ENCODE measurements around the gene LRRTM4. TPM values are rescaled to one million over a fixed set of nuclear protein-coding genes. Genes with fewer than 3 reads are reported as not detected.

The LRRTM4 gene
- total RNA-seq, 1 donor from 2014 or later, result 18.6 TPM

DNA sequence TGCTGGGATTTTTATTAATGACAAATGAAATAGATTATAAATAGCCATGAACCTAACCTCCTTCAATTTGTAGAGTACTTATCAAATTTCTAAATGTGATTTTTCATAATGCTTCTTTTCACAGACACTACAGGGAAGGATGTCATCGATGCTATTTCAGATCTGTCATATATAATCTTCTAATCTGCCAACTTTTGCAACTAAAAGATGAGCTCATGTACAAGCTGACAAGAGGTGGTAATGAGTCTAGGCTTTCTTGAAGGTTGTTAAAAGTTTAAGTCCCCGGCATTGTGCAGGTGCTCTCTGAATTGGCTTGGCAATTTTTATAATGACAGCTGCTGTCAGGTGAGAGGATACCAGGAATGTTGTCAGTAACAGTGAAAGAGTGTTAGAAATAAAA lies 320.4 kb downstream of the LRRTM4 start:
- no peaks in the 10 kb centered on the region for H3K4me1 Mint-ChIP-seq (ENCODE audit: low read depth, unreplicated experiment)
- no peak overlapping the region for H3K27ac Mint-ChIP-seq (ENCODE audit: unreplicated experiment)
- no peak overlapping the region for H3K4me3 Mint-ChIP-seq (ENCODE audit: unreplicated experiment)
- TF ChIP-seq, protein P1, sequence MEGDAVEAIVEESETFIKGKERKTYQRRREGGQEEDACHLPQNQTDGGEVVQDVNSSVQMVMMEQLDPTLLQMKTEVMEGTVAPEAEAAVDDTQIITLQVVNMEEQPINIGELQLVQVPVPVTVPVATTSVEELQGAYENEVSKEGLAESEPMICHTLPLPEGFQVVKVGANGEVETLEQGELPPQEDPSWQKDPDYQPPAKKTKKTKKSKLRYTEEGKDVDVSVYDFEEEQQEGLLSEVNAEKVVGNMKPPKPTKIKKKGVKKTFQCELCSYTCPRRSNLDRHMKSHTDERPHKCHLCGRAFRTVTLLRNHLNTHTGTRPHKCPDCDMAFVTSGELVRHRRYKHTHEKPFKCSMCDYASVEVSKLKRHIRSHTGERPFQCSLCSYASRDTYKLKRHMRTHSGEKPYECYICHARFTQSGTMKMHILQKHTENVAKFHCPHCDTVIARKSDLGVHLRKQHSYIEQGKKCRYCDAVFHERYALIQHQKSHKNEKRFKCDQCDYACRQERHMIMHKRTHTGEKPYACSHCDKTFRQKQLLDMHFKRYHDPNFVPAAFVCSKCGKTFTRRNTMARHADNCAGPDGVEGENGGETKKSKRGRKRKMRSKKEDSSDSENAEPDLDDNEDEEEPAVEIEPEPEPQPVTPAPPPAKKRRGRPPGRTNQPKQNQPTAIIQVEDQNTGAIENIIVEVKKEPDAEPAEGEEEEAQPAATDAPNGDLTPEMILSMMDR (IDR thresholded peaks at IDR 0.05; ENCODE audit: partially characterized antibody, unreplicated experiment), result no peak
- no peaks in the 10 kb centered on the region for H3K9me3 Mint-ChIP-seq (ENCODE audit: unreplicated experiment)
- DNase-seq, result no peak
- no peaks in the 10 kb centered on the region for H3K36me3 Mint-ChIP-seq (ENCODE audit: unreplicated experiment)
- H3K27me3 Mint-ChIP-seq (ENCODE audit: unreplicated experiment), result peaks cover 3% of the 10 kb centered on the region

DNA sequence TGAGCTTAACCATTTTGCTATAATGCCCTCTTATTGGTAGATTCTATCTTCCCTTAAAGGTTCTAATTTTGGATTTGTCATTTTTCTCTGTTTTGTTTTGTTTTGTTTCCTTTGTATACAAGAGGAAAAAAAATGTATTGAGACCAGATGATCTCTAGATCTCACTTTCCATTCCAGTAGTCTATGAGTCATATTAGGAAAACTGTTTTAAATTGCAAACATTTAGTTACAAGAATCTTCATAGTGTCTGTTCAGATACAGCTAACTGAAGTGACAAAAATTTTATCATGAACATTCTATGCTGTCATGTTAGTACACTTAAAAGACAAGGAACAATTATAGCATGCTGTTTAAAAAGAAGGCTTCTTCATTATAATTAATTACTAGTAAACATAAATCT lies 322.8 kb downstream of the LRRTM4 start:
- Mint-ChIP-seq H3K27me3 (ENCODE audit: unreplicated experiment) (no peaks in the 10 kb centered on the region), H3K4me3 (ENCODE audit: unreplicated experiment) (no peak overlapping the region), H3K36me3 (ENCODE audit: unreplicated experiment) (no peaks in the 10 kb centered on the region), H3K4me1 (ENCODE audit: low read depth, unreplicated experiment) (no peaks in the 10 kb centered on the region), H3K9me3 (ENCODE audit: unreplicated experiment) (no peaks in the 10 kb centered on the region), H3K27ac (ENCODE audit: unreplicated experiment) (no peak overlapping the region)
- no peak for DNase-seq
- TF ChIP-seq, protein P1 (IDR thresholded peaks at IDR 0.05; ENCODE audit: partially characterized antibody, unreplicated experiment), result no peak

DNA sequence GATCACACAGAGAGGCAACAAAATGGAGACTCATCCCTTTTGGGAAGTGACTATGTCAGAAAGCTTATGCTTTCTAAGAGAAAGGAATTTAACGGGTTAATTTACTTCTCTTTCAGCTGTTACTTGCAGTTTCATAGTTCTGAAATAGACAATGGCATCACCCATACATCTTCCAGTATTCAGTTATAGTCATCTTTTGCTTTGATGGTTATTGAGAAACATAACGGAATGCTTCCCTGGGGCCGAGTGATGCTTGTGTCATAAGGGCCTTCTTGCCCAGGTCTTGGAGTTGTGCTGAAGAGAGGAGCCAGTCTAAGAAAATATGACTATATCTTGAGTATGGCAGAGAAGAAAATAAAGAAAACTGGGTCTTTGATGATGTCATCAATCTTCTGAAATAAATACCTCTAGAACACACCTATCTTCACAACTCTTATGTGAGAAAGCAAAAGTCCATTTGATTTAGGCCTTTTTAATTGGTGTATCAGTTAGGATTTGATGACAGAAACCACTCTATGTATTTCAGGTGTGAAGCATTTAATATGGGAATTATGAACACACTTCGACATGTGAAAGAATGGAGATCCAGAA lies 328.2 kb downstream of the LRRTM4 start:
- Mint-ChIP-seq H3K9me3 (ENCODE audit: unreplicated experiment) (no peaks in the 10 kb centered on the region), H3K27ac (ENCODE audit: unreplicated experiment) (no peak overlapping the region), H3K4me3 (ENCODE audit: unreplicated experiment) (no peak overlapping the region), H3K4me1 (ENCODE audit: low read depth, unreplicated experiment) (no peaks in the 10 kb centered on the region), H3K36me3 (ENCODE audit: unreplicated experiment) (no peaks in the 10 kb centered on the region), H3K27me3 (ENCODE audit: unreplicated experiment) (no peaks in the 10 kb centered on the region)
- no peak for DNase-seq
- TF ChIP-seq, protein P1 (IDR thresholded peaks at IDR 0.05; ENCODE audit: partially characterized antibody, unreplicated experiment), result no peak

DNA sequence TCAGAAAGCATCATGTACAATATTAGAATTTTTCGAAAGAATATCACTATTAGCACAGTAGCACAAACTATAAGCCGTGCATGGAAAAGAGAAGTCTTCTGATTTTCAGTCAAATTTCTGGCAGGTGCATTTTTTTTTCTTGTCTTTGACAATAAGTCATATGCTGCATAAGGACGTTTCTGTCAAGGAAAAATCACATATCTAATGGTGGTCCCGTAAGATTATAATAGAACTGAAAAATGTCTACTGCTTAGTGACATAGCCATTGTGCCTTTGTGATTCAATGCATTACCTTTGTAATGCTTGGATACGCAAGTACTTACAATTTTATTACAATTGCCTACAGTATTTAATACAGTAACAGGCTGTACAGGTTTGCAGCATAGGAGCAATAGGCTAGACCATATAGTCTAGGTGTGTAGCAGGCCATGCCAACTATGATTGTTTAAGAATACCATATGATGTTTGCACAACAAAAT lies 329.3 kb downstream of the LRRTM4 start:
- no peaks in the 10 kb centered on the region for H3K4me1 Mint-ChIP-seq (ENCODE audit: low read depth, unreplicated experiment)
- no peaks in the 10 kb centered on the region for H3K36me3 Mint-ChIP-seq (ENCODE audit: unreplicated experiment)
- H3K9me3 Mint-ChIP-seq (ENCODE audit: unreplicated experiment), result no peaks in the 10 kb centered on the region
- no peak overlapping the region for H3K4me3 Mint-ChIP-seq (ENCODE audit: unreplicated experiment)
- TF ChIP-seq, protein P1 (IDR thresholded peaks at IDR 0.05; ENCODE audit: partially characterized antibody, unreplicated experiment), result no peak
- no peak for DNase-seq
- H3K27me3 Mint-ChIP-seq (ENCODE audit: unreplicated experiment), result no peaks in the 10 kb centered on the region
- no peak overlapping the region for H3K27ac Mint-ChIP-seq (ENCODE audit: unreplicated experiment)

DNA sequence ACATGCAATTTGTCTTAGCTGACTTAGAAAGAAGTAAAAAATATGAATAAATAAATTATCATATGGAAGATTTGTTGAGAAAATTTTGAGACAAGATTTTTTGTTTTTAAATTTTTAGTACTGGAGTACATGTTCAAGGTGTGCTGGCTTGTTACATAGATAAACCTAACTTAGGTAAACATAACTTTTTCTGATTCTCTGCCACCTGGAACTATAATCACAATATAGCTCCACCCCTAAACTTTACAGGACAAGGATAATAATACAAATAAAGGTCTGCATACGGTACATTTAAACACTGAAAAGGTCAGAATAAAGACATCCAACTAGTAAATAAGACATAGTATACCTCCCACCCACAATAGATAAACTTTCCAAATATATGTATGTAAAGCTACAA lies 330.5 kb downstream of the LRRTM4 start:
- TF ChIP-seq, protein P1 (IDR thresholded peaks at IDR 0.05; ENCODE audit: partially characterized antibody, unreplicated experiment), result no peak
- H3K4me3 Mint-ChIP-seq (ENCODE audit: unreplicated experiment), result no peak overlapping the region
- H3K36me3 Mint-ChIP-seq (ENCODE audit: unreplicated experiment), result no peaks in the 10 kb centered on the region
- no peaks in the 10 kb centered on the region for H3K27me3 Mint-ChIP-seq (ENCODE audit: unreplicated experiment)
- H3K27ac Mint-ChIP-seq (ENCODE audit: unreplicated experiment), result no peak overlapping the region
- no peaks in the 10 kb centered on the region for H3K4me1 Mint-ChIP-seq (ENCODE audit: low read depth, unreplicated experiment)
- H3K9me3 Mint-ChIP-seq (ENCODE audit: unreplicated experiment), result no peaks in the 10 kb centered on the region
- no peak for DNase-seq

All from glutamatergic neuron (in vitro differentiated cells).